A549 (cell line): ENCODE measurements around the gene FAM50A.

ENCODE experiments used
- POLR2AphosphoS2 ChIP-seq: conservative IDR thresholded peaks from 2 replicates; pipeline ENCODE4 v1.6.1; 2012; ENCODE audit warnings: low read length, improper control_type of control experiment, inconsistent platforms
- ZFP36 ChIP-seq: fragments of 450-650 bp; IDR thresholded peaks from 2 replicates; pipeline ENCODE4 v1.6.1; 2014; ENCODE audit warnings: borderline replicate concordance; ENCODE audit not compliant: partially characterized antibody
- TF ChIP-seq, protein P1 (sequence below): fragments of 200-600 bp; sonication (generic); IDR thresholded peaks from 2 replicates; pipeline ENCODE4 v1.6.1; 2016; ENCODE audit warnings: antibody characterized with exemption, mild to moderate bottlenecking, moderate library complexity

DNA sequence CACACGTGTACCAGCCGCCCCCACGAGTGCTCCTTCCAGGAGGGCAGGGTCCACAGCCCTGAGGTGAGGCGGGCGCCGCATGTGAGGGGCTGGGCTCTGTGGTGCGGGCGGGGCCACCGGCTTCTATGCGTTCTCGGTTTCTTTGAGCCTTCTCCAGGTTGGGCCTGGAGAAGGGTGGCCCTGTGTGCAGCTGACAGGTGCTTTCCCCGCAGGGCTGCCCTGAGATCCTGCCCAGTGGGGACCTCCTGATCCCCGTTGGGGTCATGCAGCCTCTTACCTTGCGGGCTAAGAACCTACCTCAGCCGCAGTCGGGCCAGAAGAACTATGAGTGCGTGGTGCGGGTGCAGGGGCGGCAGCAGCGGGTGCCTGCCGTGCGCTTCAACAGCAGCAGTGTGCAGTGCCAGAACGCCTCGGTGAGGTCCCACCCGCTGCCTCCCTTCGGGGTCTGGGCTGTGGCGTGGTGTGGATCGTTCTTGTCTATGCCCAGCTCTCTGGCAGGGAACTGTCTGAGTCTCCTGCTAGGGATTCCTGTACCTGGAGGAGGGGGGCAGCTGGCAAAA, 20.9 kb downstream of the FAM50A start:
- no peak for TF ChIP-seq POLR2AphosphoS2
- TF ChIP-seq, protein P1, sequence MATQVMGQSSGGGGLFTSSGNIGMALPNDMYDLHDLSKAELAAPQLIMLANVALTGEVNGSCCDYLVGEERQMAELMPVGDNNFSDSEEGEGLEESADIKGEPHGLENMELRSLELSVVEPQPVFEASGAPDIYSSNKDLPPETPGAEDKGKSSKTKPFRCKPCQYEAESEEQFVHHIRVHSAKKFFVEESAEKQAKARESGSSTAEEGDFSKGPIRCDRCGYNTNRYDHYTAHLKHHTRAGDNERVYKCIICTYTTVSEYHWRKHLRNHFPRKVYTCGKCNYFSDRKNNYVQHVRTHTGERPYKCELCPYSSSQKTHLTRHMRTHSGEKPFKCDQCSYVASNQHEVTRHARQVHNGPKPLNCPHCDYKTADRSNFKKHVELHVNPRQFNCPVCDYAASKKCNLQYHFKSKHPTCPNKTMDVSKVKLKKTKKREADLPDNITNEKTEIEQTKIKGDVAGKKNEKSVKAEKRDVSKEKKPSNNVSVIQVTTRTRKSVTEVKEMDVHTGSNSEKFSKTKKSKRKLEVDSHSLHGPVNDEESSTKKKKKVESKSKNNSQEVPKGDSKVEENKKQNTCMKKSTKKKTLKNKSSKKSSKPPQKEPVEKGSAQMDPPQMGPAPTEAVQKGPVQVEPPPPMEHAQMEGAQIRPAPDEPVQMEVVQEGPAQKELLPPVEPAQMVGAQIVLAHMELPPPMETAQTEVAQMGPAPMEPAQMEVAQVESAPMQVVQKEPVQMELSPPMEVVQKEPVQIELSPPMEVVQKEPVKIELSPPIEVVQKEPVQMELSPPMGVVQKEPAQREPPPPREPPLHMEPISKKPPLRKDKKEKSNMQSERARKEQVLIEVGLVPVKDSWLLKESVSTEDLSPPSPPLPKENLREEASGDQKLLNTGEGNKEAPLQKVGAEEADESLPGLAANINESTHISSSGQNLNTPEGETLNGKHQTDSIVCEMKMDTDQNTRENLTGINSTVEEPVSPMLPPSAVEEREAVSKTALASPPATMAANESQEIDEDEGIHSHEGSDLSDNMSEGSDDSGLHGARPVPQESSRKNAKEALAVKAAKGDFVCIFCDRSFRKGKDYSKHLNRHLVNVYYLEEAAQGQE = no peak
- no peak for TF ChIP-seq ZFP36
